Loucy (cell line): Measurements from ENCODE around the gene NEK7.

Source experiments
- CTCF ChIP-seq: fragments of 200-600 bp; sonication (generic); conservative IDR thresholded peaks from 2 replicates; pipeline ENCODE4 v1.5.1; 2014; ENCODE audit warnings: mild to moderate bottlenecking, antibody characterized with exemption, low read length
- EZH2phosphoT487 ChIP-seq: fragments of 200-600 bp; IDR thresholded peaks from 2 replicates; pipeline ENCODE4 v1.6.1; 2018; ENCODE audit warnings: antibody characterized with exemption, mild to moderate bottlenecking, moderate library complexity, borderline replicate concordance

- TF ChIP-seq CTCF (no peak), EZH2phosphoT487 (no peak)
Observed at GRCh38 chr1:198253259-198253658, 96.5 kb downstream of the NEK7 start.
